ENCODE measurements around the gene SHF.
"Not testable (repeated sequence)": the region's sequence is repeated elsewhere in the genome, so short reads cannot be mapped to it uniquely, and the experiment has no call there.

Gene SHF

DNA sequence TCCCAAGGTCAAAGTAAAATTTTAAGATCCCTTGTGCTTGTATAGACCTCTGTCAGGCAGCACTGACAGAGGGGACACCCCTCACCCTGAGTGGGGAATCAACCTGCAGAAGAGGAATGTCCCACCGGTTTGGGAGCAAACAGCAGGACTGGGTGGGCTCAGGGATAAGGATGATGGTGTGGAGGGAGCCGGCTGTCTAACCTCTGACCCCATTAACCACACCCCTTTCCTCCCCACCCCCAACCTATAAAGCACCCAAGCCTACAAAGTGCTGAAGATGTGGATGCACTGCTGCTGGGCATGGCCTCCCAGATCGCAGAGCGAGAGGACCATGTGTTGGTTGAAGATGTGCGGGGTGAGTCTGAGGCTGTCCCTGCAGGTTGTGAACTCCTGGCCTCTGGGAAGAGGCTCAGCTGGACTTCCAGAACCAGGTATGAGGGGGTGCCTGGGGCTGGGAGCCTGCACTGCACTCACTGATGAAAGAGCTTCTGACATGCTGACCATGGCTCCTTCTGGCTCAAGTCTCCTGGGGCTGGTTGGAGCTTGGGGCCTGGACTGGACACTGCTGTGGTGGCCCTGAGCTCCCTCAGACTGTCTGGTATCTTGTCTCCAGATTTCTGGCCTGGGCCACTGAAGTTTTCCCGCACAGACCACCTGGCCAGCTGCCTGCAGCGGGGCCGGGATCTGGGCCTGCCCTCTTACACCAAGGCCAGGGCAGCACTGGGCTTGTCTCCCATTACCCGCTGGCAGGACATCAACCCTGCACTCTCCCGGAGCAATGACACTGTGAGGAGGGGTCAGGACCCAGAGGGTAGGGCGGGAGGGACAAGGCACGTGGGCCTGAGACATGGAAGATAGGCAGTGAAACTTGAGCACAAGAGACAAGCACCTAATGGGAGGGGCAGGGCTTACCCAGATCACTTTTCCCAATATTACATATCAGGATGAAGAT is 48.7 kb downstream of the SHF start:
- Histone ChIP-seq H3K9ac (ENCODE audit: low read length in 5 of 5) (no peak overlapping the region), H3K27me3 (ENCODE audit: control insufficient read depth in 5 of 5, insufficient read depth in 4 of 5, low read length in 5 of 5) (peaks cover 8 to 38% (median 22%) of the 10 kb centered on the region in 5 donors), H3K27ac (ENCODE audit: low read depth, low read length) (no peak overlapping the region)

DNA sequence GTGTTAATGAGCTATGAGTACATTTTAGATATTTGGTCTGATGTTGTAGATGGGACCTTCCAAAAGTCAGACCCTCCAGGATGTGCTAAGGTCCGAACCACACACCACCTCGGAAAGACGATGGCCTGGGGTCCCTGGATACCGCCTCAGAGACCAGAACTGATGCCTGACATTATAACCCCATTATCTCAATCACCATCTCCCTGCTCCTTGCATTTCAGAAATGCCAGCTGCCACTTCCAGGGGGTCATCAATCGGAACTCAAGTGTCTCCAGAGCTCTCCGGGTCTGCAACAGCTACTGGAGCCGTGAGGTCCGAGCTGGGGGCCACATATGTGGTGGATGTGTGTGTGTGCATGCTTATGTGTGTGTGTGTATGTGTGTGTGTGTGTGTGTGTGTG is 50.1 kb downstream of the SHF start:
- Histone ChIP-seq H3K4me1 (ENCODE audit: control insufficient read depth in 5 of 5, insufficient read depth in 5 of 5, low read length in 5 of 5) (peaks cover 0 to 8% (median 5%) of the 10 kb centered on the region in 5 donors), H3K36me3 (ENCODE audit: control insufficient read depth in 5 of 5, insufficient read depth in 5 of 5, low read length in 5 of 5) (no peaks in the 10 kb centered on the region), H3K27ac (ENCODE audit: low read depth, low read length) (no peak overlapping the region), H3K9ac (ENCODE audit: low read length in 5 of 5) (no peak overlapping the region), H3K9me3 (ENCODE audit: control insufficient read depth in 5 of 5, low read length in 5 of 5) (no peaks in the 10 kb centered on the region), H3K4me3 (ENCODE audit: low read depth in 1 of 5, low read length in 5 of 5) (no peak overlapping the region), H3K27me3 (ENCODE audit: control insufficient read depth in 5 of 5, insufficient read depth in 4 of 5, low read length in 5 of 5) (peaks cover 15 to 48% (median 26%) of the 10 kb centered on the region in 5 donors)

More for the DNA sequence above, 48.7 kb downstream of the SHF start:
- H3K9me3 ChIP-seq (ENCODE audit: control insufficient read depth in 5 of 5, low read length in 5 of 5), result no peaks in the 10 kb centered on the region
- no peak overlapping the region for H3K4me3 ChIP-seq (ENCODE audit: low read depth in 1 of 5, low read length in 5 of 5)
- peaks cover 0 to 8% (median 5%) of the 10 kb centered on the region in 5 donors for H3K4me1 ChIP-seq (ENCODE audit: control insufficient read depth in 5 of 5, insufficient read depth in 5 of 5, low read length in 5 of 5)
- peaks cover 0 to 4% (median 0%) of the 10 kb centered on the region in 5 donors for H3K36me3 ChIP-seq (ENCODE audit: control insufficient read depth in 5 of 5, insufficient read depth in 5 of 5, low read length in 5 of 5)

DNA sequence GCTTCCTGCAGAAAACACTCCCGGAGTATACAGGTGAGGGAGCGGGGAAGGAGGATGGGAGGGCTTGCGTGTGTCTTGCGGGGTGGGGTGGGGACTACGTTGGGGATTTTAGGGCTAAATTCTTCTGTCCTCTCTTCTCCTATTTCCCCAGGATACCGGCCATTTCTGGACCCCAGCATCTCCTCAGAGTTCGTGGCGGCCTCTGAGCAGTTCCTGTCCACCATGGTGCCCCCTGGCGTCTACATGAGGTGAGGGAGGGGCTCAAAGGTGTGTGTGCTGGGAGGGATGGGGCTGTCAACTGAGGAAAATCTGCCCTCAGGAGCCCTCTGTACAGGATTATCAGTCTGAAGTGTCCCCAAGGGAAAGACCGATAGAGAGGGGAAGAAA is 51.4 kb downstream of the SHF start:
- H3K27me3 ChIP-seq (ENCODE audit: control insufficient read depth in 5 of 5, insufficient read depth in 4 of 5, low read length in 5 of 5), result peaks cover 15 to 44% (median 26%) of the 10 kb centered on the region in 5 donors

DNA sequence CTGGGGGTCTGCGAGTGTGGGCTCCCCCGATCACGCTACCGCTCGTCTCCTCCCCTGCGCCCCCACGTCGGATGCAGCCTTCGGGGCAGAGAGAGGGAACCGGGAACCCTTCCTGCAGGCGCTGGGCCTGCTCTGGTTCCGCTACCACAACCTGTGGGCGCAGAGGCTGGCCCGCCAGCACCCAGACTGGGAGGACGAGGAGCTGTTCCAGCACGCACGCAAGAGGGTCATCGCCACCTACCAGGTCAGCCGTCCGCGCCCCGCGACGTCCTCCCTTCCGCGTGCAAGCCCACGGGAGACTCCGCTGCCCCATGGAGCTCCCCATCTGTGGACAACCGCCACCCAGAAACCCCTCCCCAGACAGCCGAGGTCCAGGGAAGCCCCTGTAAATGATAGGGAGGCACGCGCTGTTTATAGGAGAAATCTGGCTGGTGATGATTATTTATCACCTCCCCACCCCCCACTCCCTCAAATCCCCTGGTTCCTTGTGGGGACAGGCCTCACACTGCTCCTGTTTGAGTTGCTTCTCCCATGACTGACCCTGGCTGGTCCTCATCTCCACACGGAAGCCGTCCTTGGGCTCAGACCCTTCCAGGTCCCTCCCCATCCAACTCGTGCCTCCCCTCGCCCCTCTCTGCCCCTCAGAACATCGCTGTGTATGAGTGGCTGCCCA is 51.9 kb downstream of the SHF start:
- H3K27ac ChIP-seq (ENCODE audit: low read depth, low read length); H3K9me3 ChIP-seq (ENCODE audit: control insufficient read depth in 5 of 5, low read length in 5 of 5); H3K36me3 ChIP-seq (ENCODE audit: control insufficient read depth in 5 of 5, insufficient read depth in 5 of 5, low read length in 5 of 5); H3K4me1 ChIP-seq (ENCODE audit: control insufficient read depth in 5 of 5, insufficient read depth in 5 of 5, low read length in 5 of 5); H3K4me3 ChIP-seq (ENCODE audit: low read depth in 1 of 5, low read length in 5 of 5); H3K9ac ChIP-seq (ENCODE audit: low read length in 5 of 5): not testable (repeated sequence)
- H3K27me3 ChIP-seq (ENCODE audit: control insufficient read depth in 5 of 5, insufficient read depth in 4 of 5, low read length in 5 of 5), result peaks cover 15 to 45% (median 26%) of the 10 kb centered on the region in 5 donors

More for the DNA sequence above, 51.4 kb downstream of the SHF start:
- Histone ChIP-seq H3K27ac (ENCODE audit: low read depth, low read length) (no peak overlapping the region), H3K9ac (ENCODE audit: low read length in 5 of 5) (no peak overlapping the region), H3K36me3 (ENCODE audit: control insufficient read depth in 5 of 5, insufficient read depth in 5 of 5, low read length in 5 of 5) (no peaks in the 10 kb centered on the region), H3K4me1 (ENCODE audit: control insufficient read depth in 5 of 5, insufficient read depth in 5 of 5, low read length in 5 of 5) (peaks cover 0 to 8% (median 5%) of the 10 kb centered on the region in 5 donors), H3K4me3 (ENCODE audit: low read depth in 1 of 5, low read length in 5 of 5) (no peak overlapping the region), H3K9me3 (ENCODE audit: control insufficient read depth in 5 of 5, low read length in 5 of 5) (no peaks in the 10 kb centered on the region)

DNA sequence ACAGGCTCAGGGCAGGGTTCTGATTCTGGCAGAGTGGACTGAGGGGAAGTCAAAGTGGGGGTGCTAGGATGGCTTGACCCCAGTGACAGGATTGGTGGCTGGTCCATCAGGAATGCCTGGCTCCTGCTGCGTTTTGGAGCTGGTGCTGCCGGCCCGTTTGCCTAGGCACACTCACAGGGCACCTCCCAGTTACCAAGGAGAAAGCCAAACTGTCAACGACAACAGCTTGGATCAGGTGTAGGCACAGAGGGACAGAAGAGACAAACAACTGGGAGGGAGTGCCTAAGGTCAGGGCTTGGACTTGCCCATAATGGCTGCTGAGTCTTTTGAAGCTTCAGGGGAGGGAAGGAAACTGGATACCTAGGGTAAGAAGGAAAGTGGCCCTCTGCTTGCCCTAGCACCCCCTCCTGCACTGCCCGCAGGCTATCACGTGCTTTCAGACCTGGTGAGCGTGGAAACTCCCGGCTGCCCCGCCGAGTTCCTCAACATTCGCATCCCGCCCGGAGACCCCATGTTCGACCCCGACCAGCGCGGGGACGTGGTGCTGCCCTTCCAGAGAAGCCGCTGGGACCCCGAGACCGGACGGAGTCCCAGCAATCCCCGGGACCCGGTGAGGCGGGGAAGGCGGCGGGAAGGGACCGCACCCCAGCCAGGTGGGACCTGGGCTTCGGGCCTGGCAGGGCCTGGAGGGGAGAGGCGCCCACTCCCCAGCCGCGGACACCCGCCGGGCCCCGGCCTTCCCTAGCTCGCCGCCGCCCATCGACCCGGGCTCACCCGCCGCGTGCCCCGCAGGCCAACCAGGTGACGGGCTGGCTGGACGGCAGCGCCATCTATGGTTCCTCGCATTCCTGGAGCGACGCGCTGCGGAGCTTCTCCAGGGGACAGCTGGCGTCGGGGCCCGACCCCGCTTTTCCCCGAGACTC is 52.8 kb downstream of the SHF start:
- Histone ChIP-seq H3K9me3 (ENCODE audit: control insufficient read depth in 5 of 5, low read length in 5 of 5) (no peaks in the 10 kb centered on the region), H3K4me1 (ENCODE audit: control insufficient read depth in 5 of 5, insufficient read depth in 5 of 5, low read length in 5 of 5) (peaks cover 0 to 12% (median 10%) of the 10 kb centered on the region in 5 donors), H3K4me3 (ENCODE audit: low read depth in 1 of 5, low read length in 5 of 5) (peak overlapping the region in 2 of 5 donors; percentile 12 to 18), H3K27me3 (ENCODE audit: control insufficient read depth in 5 of 5, insufficient read depth in 4 of 5, low read length in 5 of 5) (peaks cover 15 to 54% (median 33%) of the 10 kb centered on the region in 5 donors), H3K9ac (ENCODE audit: low read length in 5 of 5) (no peak overlapping the region), H3K36me3 (ENCODE audit: control insufficient read depth in 5 of 5, insufficient read depth in 5 of 5, low read length in 5 of 5) (no peaks in the 10 kb centered on the region), H3K27ac (ENCODE audit: low read depth, low read length) (no peak overlapping the region)

DNA sequence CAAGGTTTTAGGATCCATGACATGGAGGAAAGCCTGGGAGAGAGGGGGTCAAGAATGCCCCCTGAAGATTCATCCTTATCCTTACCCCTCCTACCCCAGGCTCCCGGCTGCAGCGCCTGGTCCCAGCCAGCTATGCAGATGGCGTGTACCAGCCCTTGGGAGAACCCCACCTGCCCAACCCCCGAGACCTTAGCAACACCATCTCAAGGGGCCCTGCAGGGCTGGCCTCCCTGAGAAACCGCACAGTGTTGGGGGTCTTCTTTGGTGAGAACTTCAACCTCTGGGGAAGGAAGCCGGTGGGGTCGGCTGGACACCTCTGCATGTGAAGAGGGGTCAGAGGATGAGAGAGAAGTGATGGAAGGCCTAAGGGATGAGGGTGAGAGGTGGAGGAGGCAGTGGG is 53.7 kb downstream of the SHF start:
- Histone ChIP-seq H3K9me3 (ENCODE audit: control insufficient read depth in 5 of 5, low read length in 5 of 5) (no peaks in the 10 kb centered on the region), H3K27me3 (ENCODE audit: control insufficient read depth in 5 of 5, insufficient read depth in 4 of 5, low read length in 5 of 5) (peaks cover 18 to 58% (median 37%) of the 10 kb centered on the region in 5 donors), H3K36me3 (ENCODE audit: control insufficient read depth in 5 of 5, insufficient read depth in 5 of 5, low read length in 5 of 5) (no peaks in the 10 kb centered on the region), H3K27ac (ENCODE audit: low read depth, low read length) (no peak overlapping the region), H3K4me3 (ENCODE audit: low read depth in 1 of 5, low read length in 5 of 5) (no peak overlapping the region), H3K4me1 (ENCODE audit: control insufficient read depth in 5 of 5, insufficient read depth in 5 of 5, low read length in 5 of 5) (peaks cover 0 to 21% (median 16%) of the 10 kb centered on the region in 5 donors), H3K9ac (ENCODE audit: low read length in 5 of 5) (no peak overlapping the region)

- H3K9ac ChIP-seq (ENCODE audit: low read length in 5 of 5), result no peak overlapping the region
- H3K36me3 ChIP-seq (ENCODE audit: control insufficient read depth in 5 of 5, insufficient read depth in 5 of 5, low read length in 5 of 5), result no peaks in the 10 kb centered on the region
- peaks cover 0 to 26% (median 20%) of the 10 kb centered on the region in 5 donors for H3K4me1 ChIP-seq (ENCODE audit: control insufficient read depth in 5 of 5, insufficient read depth in 5 of 5, low read length in 5 of 5)
- H3K27me3 ChIP-seq (ENCODE audit: control insufficient read depth in 5 of 5, insufficient read depth in 4 of 5, low read length in 5 of 5), result peaks cover 18 to 62% (median 41%) of the 10 kb centered on the region in 5 donors
- H3K4me3 ChIP-seq (ENCODE audit: low read depth in 1 of 5, low read length in 5 of 5), result no peak overlapping the region
- H3K27ac ChIP-seq (ENCODE audit: low read depth, low read length), result no peak overlapping the region
- H3K9me3 ChIP-seq (ENCODE audit: control insufficient read depth in 5 of 5, low read length in 5 of 5), result no peaks in the 10 kb centered on the region
Measured at GRCh38 chr15:45133561-45133920, 54.2 kb downstream of the SHF start.

GRCh38 chr15:45132844-45133560 is 54.8 kb downstream of the SHF start:
- Histone ChIP-seq H3K4me3 (ENCODE audit: low read depth in 1 of 5, low read length in 5 of 5) (no peak overlapping the region), H3K9ac (ENCODE audit: low read length in 5 of 5) (no peak overlapping the region), H3K27me3 (ENCODE audit: control insufficient read depth in 5 of 5, insufficient read depth in 4 of 5, low read length in 5 of 5) (peaks cover 18 to 65% (median 43%) of the 10 kb centered on the region in 5 donors), H3K27ac (ENCODE audit: low read depth, low read length) (no peak overlapping the region), H3K36me3 (ENCODE audit: control insufficient read depth in 5 of 5, insufficient read depth in 5 of 5, low read length in 5 of 5) (no peaks in the 10 kb centered on the region), H3K9me3 (ENCODE audit: control insufficient read depth in 5 of 5, low read length in 5 of 5) (no peaks in the 10 kb centered on the region), H3K4me1 (ENCODE audit: control insufficient read depth in 5 of 5, insufficient read depth in 5 of 5, low read length in 5 of 5) (peaks cover 0 to 26% (median 20%) of the 10 kb centered on the region in 5 donors)

GRCh38 chr15:45131510-45131909 is 56.3 kb downstream of the SHF start:
- no peak overlapping the region for H3K9ac ChIP-seq (ENCODE audit: low read length in 5 of 5)
- no peaks in the 10 kb centered on the region for H3K9me3 ChIP-seq (ENCODE audit: control insufficient read depth in 5 of 5, low read length in 5 of 5)
- no peaks in the 10 kb centered on the region for H3K36me3 ChIP-seq (ENCODE audit: control insufficient read depth in 5 of 5, insufficient read depth in 5 of 5, low read length in 5 of 5)
- H3K4me1 ChIP-seq (ENCODE audit: control insufficient read depth in 5 of 5, insufficient read depth in 5 of 5, low read length in 5 of 5), result peaks cover 0 to 26% (median 20%) of the 10 kb centered on the region in 5 donors
- peaks cover 21 to 61% (median 39%) of the 10 kb centered on the region in 5 donors for H3K27me3 ChIP-seq (ENCODE audit: control insufficient read depth in 5 of 5, insufficient read depth in 4 of 5, low read length in 5 of 5)
- H3K4me3 ChIP-seq (ENCODE audit: low read depth in 1 of 5, low read length in 5 of 5), result no peak overlapping the region
- no peak overlapping the region for H3K27ac ChIP-seq (ENCODE audit: low read depth, low read length)
